Peyer's patch (tissue), 4 donors: ENCODE data around the gene RNF20.

Source experiments
- POLR2A ChIP-seq, 2 donors: fragments of 450-650 bp; IDR thresholded peaks; one replicate each; pipeline ENCODE4 v1.5.1; 2017; ENCODE audit warnings: antibody characterized with exemption in 2 of 2, mild to moderate bottlenecking in 2 of 2, moderate library complexity in 2 of 2
- TF ChIP-seq, protein P1 (sequence below), 6 experiments: fragments of 450-650 bp in 4 of 6; fragments of 200-600 bp in 2 of 6; sonication (generic) in 1 of 6; IDR thresholded peaks; one replicate each; pipeline ENCODE4 v1.5.1; 2017 to 2019; ENCODE audit warnings: antibody characterized with exemption in 6 of 6, mild to moderate bottlenecking in 3 of 6, moderate library complexity in 1 of 6

DNA sequence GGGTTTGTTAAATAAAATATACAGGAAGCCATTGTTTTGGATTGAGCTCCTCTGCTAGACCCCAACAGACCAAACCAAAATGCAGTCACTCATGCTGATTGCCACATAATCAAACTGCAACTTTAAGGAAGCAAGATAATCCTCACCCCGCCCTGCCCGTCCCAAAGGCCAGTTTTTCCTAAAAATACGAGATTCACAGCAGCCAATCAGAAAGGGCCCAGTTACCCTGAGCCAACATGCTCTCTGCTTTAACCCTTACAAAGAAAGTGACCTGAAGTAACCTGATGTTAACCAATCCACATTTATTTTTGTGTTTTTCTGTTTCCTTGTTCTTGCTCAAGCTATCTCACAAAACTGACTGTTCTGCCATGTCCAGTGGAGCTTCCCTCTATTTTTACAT, 21.5 kb upstream of the RNF20 start:
- TF ChIP-seq, protein P1, sequence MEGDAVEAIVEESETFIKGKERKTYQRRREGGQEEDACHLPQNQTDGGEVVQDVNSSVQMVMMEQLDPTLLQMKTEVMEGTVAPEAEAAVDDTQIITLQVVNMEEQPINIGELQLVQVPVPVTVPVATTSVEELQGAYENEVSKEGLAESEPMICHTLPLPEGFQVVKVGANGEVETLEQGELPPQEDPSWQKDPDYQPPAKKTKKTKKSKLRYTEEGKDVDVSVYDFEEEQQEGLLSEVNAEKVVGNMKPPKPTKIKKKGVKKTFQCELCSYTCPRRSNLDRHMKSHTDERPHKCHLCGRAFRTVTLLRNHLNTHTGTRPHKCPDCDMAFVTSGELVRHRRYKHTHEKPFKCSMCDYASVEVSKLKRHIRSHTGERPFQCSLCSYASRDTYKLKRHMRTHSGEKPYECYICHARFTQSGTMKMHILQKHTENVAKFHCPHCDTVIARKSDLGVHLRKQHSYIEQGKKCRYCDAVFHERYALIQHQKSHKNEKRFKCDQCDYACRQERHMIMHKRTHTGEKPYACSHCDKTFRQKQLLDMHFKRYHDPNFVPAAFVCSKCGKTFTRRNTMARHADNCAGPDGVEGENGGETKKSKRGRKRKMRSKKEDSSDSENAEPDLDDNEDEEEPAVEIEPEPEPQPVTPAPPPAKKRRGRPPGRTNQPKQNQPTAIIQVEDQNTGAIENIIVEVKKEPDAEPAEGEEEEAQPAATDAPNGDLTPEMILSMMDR (IDR thresholded peaks at IDR 0.05), result no peak
- TF ChIP-seq POLR2A (IDR thresholded peaks at IDR 0.05), result no peak
